NCI-H1930 (cell line): Measurements from ENCODE around the gene GRAPL.
"Not testable (repeated sequence)": the region's sequence is repeated elsewhere in the genome, so short reads cannot be mapped to it uniquely, and the experiment has no call there.

Source experiments
- DNase-seq, 2 experiments: peaks; one replicate each; lab custom pipeline; 2025; lab: John Stamatoyannopoulos, UW

GRAPL gene

GRCh38 chr17:19188870-19189708 lies 61.7 kb downstream of the GRAPL start:
- not testable (repeated sequence) for DNase-seq

GRCh38 chr17:19189781-19190405 lies 62.5 kb downstream of the GRAPL start:
- not testable (repeated sequence) for DNase-seq

DNA sequence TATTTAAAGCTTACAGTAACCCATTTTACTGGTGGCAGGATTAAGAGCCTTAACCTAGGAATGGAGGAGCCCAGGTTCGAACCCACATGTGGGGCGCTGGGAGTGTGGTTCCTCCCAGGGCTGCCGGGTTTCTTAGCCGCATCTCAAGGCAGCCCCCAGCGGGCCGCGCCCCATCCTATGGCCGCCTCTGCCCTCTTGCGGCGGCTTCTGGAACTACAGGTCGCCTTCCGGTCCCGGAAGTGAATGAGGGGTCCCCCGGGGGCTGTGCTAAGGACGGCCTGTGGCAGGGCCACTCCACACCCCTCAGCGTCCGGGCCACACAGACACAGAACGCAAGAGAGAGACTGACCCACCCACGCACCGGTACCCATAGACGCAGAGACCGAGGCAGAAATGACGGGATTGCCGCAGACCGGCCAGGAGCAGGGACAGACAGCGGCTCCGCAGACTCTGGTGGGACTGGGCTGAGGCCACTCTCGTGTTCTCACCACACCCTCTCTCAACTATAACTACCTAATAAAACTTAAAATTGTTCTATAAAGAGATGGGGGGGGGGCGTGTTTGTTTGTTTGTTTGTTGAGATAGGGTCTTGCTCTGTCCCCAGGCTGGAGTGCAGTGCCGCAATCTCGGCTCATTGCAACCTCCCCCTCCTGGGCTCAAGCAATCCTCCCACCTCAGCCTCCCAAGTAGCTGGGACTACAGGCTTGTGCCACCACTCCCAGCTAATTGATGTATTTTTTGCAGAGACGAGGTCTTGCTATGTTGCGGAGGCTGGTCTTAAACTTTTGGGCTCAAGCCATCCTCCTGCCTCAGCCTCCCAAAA lies 69.2 kb downstream of the GRAPL start:
- DNase-seq = not testable (repeated sequence)

DNA sequence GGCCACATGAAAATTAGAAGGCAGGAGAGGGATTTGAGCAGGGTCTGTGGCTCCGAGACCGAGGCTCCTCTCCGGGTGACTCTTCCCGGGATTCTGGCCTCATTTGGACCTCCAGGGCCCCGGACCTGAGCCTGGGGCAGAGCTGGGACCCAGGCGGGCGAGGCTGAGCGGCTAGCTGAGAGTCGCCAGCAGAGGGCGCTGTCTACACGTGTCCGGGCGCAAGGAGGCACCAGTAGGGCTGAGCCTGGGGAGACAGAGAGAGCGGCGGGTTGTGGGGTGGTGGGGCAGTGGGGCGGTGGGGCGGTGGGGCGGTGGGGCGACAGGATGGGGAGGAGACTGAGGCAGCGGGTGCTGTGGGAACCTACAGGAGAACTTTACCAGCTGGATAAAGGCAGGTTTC lies 75.1 kb downstream of the GRAPL start:
- not testable (repeated sequence) for DNase-seq

- not testable (repeated sequence) for DNase-seq
These were observed 76.0 kb downstream of the GRAPL start for GRCh38 chr17:19203429-19203828.
